HFFc6 (cell line): ENCODE results near the gene SHC2. TPM values are rescaled to one million over a fixed set of nuclear protein-coding genes. Genes with fewer than 3 reads are reported as not detected.
"Not testable (repeated sequence)": the region's sequence is repeated elsewhere in the genome, so short reads cannot be mapped to it uniquely, and the experiment has no call there.

Experiments used
- DNase-seq: peaks from one replicate; pipeline ENCODE4 v3.0.0-alpha.2; 2018
- H3K27ac Mint-ChIP-seq: 2 replicates; pipeline ENCODE4 v1.8.0; 2020; ENCODE audit warnings: mild to moderate bottlenecking, mixed read lengths
- H3K27me3 Mint-ChIP-seq: 2 replicates; pipeline ENCODE4 v1.8.0; 2021; ENCODE audit warnings: mild to moderate bottlenecking, moderate library complexity, mixed read lengths; ENCODE audit not compliant: insufficient read depth
- H3K36me3 Mint-ChIP-seq: 2 replicates; pipeline ENCODE4 v1.8.0; 2021; ENCODE audit warnings: low read depth, mixed read lengths
- H3K4me1 Mint-ChIP-seq: 2 replicates; pipeline ENCODE4 v1.8.0; 2020; ENCODE audit warnings: low read depth, mixed read lengths
- H3K4me3 Mint-ChIP-seq: 2 replicates; pipeline ENCODE4 v1.8.0; 2020; ENCODE audit warnings: mild to moderate bottlenecking, moderate library complexity, mixed read lengths
- H3K9me3 Mint-ChIP-seq: 2 replicates; pipeline ENCODE4 v1.8.0; 2020; ENCODE audit warnings: mild to moderate bottlenecking, mixed read lengths
- total RNA-seq, 6 experiments: library from RNA; stranded (reverse); fragmentation: NEBNext Ultra II Directional; extraction: Animal tissue kit (Norgen Biotek cat#: 25700); gene quantifications; 2 replicates in 1 of 6; 3 replicates in 5 of 6; pipeline ENCODE4 v1.2.3, GENCODE V29; 2021
- TF ChIP-seq, protein P1 (sequence below): fragments of 200-600 bp; sonication (generic); IDR thresholded peaks from 2 replicates; pipeline ENCODE4 v1.5.0; 2021; ENCODE audit warnings: antibody characterized with exemption, mild to moderate bottlenecking

SHC2 gene
- total RNA-seq, 6 experiments from 2014 or later = not detected

- Mint-ChIP-seq H3K9me3 (peaks cover 27% of the 10 kb centered on the region), H3K27ac (no peak overlapping the region), H3K36me3 (no peaks in the 10 kb centered on the region; the same call in 1 of the 2 replicates), H3K4me1 (peaks cover 16% of the 10 kb centered on the region; the same call in 1 of the 2 replicates), H3K4me3 (no peak overlapping the region), H3K27me3 (peaks cover 24% of the 10 kb centered on the region)
- TF ChIP-seq, protein P1, sequence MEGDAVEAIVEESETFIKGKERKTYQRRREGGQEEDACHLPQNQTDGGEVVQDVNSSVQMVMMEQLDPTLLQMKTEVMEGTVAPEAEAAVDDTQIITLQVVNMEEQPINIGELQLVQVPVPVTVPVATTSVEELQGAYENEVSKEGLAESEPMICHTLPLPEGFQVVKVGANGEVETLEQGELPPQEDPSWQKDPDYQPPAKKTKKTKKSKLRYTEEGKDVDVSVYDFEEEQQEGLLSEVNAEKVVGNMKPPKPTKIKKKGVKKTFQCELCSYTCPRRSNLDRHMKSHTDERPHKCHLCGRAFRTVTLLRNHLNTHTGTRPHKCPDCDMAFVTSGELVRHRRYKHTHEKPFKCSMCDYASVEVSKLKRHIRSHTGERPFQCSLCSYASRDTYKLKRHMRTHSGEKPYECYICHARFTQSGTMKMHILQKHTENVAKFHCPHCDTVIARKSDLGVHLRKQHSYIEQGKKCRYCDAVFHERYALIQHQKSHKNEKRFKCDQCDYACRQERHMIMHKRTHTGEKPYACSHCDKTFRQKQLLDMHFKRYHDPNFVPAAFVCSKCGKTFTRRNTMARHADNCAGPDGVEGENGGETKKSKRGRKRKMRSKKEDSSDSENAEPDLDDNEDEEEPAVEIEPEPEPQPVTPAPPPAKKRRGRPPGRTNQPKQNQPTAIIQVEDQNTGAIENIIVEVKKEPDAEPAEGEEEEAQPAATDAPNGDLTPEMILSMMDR = no peak
- DNase-seq = no peak
Observed at GRCh38 chr19:389255-389934, 71.4 kb downstream of the SHC2 start.

DNA sequence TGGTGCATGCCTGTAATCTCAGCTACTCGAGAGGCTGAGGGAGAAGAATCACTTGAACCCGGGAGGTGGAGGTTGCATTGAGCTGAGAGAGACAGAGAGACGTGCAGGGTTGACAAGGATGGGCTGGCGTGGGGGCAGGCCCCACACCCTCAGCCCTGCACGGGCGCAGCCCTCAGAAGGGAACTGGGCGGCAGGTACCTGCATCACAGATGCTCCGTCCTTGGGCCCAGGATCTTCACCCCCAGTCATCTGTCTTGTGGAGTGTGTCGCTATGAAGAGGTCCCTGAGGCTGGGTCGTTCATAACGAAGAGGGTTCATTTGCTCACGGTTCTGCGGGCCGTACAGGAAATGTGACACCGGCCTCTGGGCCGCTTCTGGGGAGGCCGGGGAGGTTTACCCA lies 72.1 kb downstream of the SHC2 start:
- Mint-ChIP-seq H3K9me3 (peaks cover 23% of the 10 kb centered on the region), H3K27ac (no peak overlapping the region), H3K4me3 (no peak overlapping the region), H3K4me1 (peaks cover 17% of the 10 kb centered on the region), H3K36me3 (no peaks in the 10 kb centered on the region; the same call in 1 of the 2 replicates), H3K27me3 (peaks cover 24% of the 10 kb centered on the region)
- DNase-seq = no peak
- TF ChIP-seq, protein P1 = no peak

DNA sequence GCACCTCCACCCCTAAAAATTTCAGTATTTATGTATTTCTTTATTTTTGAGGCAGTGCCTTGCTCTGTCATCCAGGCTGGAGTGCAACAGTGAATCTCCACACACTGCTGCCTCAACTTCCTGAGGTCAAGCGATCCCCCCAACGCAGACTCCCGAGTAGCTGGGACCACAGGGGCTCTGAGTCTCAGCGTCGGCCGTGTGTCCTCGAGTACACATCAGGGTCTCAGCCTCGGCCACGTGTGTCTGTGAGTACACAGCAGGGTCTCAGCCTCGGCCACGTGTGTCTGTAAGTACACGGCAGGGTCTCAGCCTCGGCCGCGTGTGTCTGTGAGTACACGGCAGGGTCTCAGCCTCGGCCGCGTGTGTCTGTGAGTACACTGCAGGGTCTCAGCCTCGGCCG lies 73.1 kb downstream of the SHC2 start:
- Mint-ChIP-seq H3K27ac (no peak overlapping the region), H3K9me3 (peaks cover 15% of the 10 kb centered on the region), H3K4me3 (no peak overlapping the region)

GRCh38 chr19:386632-387301 lies 74.1 kb downstream of the SHC2 start:
- Mint-ChIP-seq H3K27ac (peak overlapping the region; percentile 56), H3K27me3 (peaks cover 16% of the 10 kb centered on the region), H3K4me3 (peak overlapping the region; percentile 15; the same call in 1 of the 2 replicates), H3K4me1 (peaks cover 30% of the 10 kb centered on the region)
- H3K9me3 Mint-ChIP-seq, H3K36me3 Mint-ChIP-seq, DNase-seq: not testable (repeated sequence)

More for the DNA sequence above, 73.1 kb downstream of the SHC2 start:
- Mint-ChIP-seq H3K27me3 (peaks cover 21% of the 10 kb centered on the region), H3K4me1 (peaks cover 26% of the 10 kb centered on the region), H3K36me3 (no peaks in the 10 kb centered on the region; the same call in 1 of the 2 replicates)
- TF ChIP-seq, protein P1 = no peak
- DNase-seq = no peak

- H3K27me3 Mint-ChIP-seq = peaks cover 16% of the 10 kb centered on the region
- H3K27ac Mint-ChIP-seq = peak overlapping the region; percentile 56
- peak overlapping the region; percentile 38; the same call in 1 of the 2 replicates for H3K4me3 Mint-ChIP-seq
- not testable (repeated sequence) for H3K9me3 Mint-ChIP-seq, H3K36me3 Mint-ChIP-seq, DNase-seq
- TF ChIP-seq, protein P1 = peak; percentile 42; the same call in 1 of the 2 replicates
- H3K4me1 Mint-ChIP-seq = peaks cover 30% of the 10 kb centered on the region
Observed at GRCh38 chr19:386189-386588, 74.6 kb downstream of the SHC2 start.

- Mint-ChIP-seq H3K4me1 (peaks cover 30% of the 10 kb centered on the region), H3K27me3 (peaks cover 15% of the 10 kb centered on the region), H3K36me3 (no peaks in the 10 kb centered on the region; the same call in 1 of the 2 replicates), H3K4me3 (no peak overlapping the region), H3K27ac (no peak overlapping the region), H3K9me3 (no peaks in the 10 kb centered on the region)
- TF ChIP-seq, protein P1 = no peak
- no peak for DNase-seq
Observed at GRCh38 chr19:384799-385169, 76.0 kb downstream of the SHC2 start.
